Activated T-cell treated with anti-CD3 and anti-CD28 coated beads for 24 hours (primary cell): Measurements from ENCODE around the gene PCDHB15.
"Not testable (repeated sequence)": the region's sequence is repeated elsewhere in the genome, so short reads cannot be mapped to it uniquely, and the experiment has no call there.

Experiments used
- DNase-seq: peaks from one replicate; pipeline ENCODE4 v3.0.0-alpha.2; 2020; ENCODE audit warnings: low read depth

Gene PCDHB15

DNA sequence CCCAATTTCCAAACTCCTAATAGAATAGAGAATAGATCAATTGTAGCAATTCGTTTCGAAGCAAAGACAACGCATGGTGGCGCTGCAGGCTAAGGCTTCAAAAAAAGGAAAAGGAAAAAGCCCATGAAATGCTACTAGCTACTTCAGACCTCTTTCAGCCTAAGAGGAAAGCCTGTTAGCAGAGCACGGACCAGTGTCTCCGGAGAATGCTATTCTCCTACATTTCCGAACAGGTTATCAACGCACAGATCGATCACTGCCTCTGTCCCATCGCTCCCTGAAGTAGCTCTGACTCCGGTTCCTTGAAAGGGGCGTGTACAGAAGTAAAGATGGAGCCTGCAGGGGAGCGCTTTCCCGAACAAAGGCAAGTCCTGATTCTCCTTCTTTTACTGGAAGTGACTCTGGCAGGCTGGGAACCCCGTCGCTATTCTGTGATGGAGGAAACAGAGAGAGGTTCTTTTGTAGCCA is at the start of gene PCDHB15:
Gene PCDHB15, plus strand, starts transcription at position 146 of the 468 bp plus-strand sequence. Its CDS starts 184 bp downstream, at position 330.
- no peak for DNase-seq

GRCh38 chr5:141196363-141196762 is 48.8 kb upstream of the PCDHB15 start:
- DNase-seq, result no peak

- DNase-seq, result no peak
Measured at GRCh38 chr5:141199359-141200235, 45.6 kb upstream of the PCDHB15 start, which contains the start of gene PCDHB11. PCDHB11 (plus strand) TSS chr5:141199627; CDS start chr5:141199775, 148 bp downstream.

- DNase-seq, result not testable (repeated sequence)
Measured at GRCh38 chr5:141201126-141201525, 44.1 kb upstream of the PCDHB15 start.

GRCh38 chr5:141201646-141202045 is 43.5 kb upstream of the PCDHB15 start:
- not testable (repeated sequence) for DNase-seq

DNA sequence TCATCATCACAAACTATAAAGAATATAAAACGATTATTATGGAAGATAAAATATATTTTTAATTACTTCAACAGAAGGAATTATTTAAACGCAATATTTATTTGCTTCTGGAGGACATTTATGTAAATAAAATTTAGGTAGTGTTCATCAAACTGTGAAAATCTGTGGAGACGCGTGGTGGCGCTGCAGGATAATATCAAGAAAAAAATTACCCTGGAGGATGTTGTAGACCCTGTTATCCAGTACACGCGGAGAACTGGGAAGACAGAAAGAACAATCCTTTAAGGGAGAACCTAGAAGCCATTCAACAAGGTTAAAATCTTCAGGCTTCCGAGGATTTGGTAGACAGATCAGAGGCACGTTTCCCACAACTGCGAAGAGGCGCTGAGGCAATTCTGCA is 36.7 kb upstream of the PCDHB15 start, which contains the start of gene PCDHB12:
Gene PCDHB12, plus strand, starts transcription at position 242 of the 400 bp plus-strand sequence. CDS start 189 bp downstream, outside the sequence.
- DNase-seq, result no peak

DNA sequence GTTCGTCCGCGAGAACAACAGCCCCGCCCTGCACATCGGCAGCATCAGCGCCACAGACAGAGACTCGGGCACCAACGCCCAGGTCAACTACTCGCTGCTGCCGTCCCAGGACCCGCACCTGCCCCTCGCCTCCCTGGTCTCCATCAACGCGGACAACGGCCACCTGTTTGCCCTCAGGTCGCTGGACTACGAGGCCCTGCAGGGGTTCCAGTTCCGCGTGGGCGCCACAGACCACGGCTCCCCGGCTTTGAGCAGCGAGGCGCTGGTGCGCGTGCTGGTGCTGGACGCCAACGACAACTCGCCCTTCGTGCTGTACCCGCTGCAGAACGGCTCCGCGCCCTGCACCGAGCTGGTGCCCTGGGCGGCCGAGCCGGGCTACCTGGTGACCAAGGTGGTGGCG is 34.9 kb upstream of the PCDHB15 start:
- DNase-seq, result not testable (repeated sequence)

GRCh38 chr5:141210849-141211248 is 34.3 kb upstream of the PCDHB15 start:
- not testable (repeated sequence) for DNase-seq

- not testable (repeated sequence) for DNase-seq
Measured at GRCh38 chr5:141213656-141214339, 31.4 kb upstream of the PCDHB15 start, which contains the start of gene PCDHB13. PCDHB13 (plus strand) TSS chr5:141213919; CDS start chr5:141214124, 205 bp downstream.

- DNase-seq, result not testable (repeated sequence)
Measured at GRCh38 chr5:141214583-141214982, 30.6 kb upstream of the PCDHB15 start.

GRCh38 chr5:141215504-141215903 is 29.7 kb upstream of the PCDHB15 start:
- DNase-seq, result not testable (repeated sequence)

GRCh38 chr5:141216035-141216434 is 29.2 kb upstream of the PCDHB15 start:
- DNase-seq, result not testable (repeated sequence)

- DNase-seq, result no peak
Measured at GRCh38 chr5:141223112-141223783, 21.9 kb upstream of the PCDHB15 start, which contains the start of gene PCDHB14. PCDHB14 (plus strand) TSS chr5:141223343; CDS start chr5:141223506, 163 bp downstream.

- DNase-seq, result not testable (repeated sequence)
Measured at GRCh38 chr5:141224844-141225243, 20.4 kb upstream of the PCDHB15 start.

GRCh38 chr5:141225421-141225820 is 19.8 kb upstream of the PCDHB15 start:
- not testable (repeated sequence) for DNase-seq

GRCh38 chr5:141234109-141234667 is 11.0 kb upstream of the PCDHB15 start:
- DNase-seq, result no peak

- DNase-seq, result not testable (repeated sequence)
Measured at GRCh38 chr5:141235922-141236321, 9.3 kb upstream of the PCDHB15 start.

GRCh38 chr5:141236516-141237313 is 8.5 kb upstream of the PCDHB15 start:
- DNase-seq, result no peak

GRCh38 chr5:141241496-141241895 is 3.7 kb upstream of the PCDHB15 start:
- no peak for DNase-seq

- DNase-seq, result not testable (repeated sequence)
Measured at GRCh38 chr5:141246971-141247370, 1.8 kb downstream of the PCDHB15 start.
